ENCODE data around the gene USP9X. TPM values are rescaled to one million over a fixed set of nuclear protein-coding genes. Genes with fewer than 3 reads are reported as not detected.

USP9X gene
- total and polyA plus RNA-seq, 2 experiments from 2014 or later: 62.2 to 329 TPM

GRCh38 chrX:41241962-41242361 is 156.7 kb downstream of the USP9X start:
- peak; percentile 15 for DNase-seq (ENCODE audit: low spot score)
- H3K4me1 ChIP-seq (ENCODE audit: insufficient read depth): no peaks in the 10 kb centered on the region

More at GRCh38 chrX:41241962-41242361, 156.7 kb downstream of the USP9X start:
- no peak overlapping the region for H3K27ac Mint-ChIP-seq
- TF ChIP-seq REST (IDR thresholded peaks at IDR 0.05; ENCODE audit: unreplicated experiment) (no peak), ZNF114 (CRISPR knock-in tag; IDR thresholded peaks at IDR 0.05) (no peak), CREB1 (CRISPR knock-in tag; IDR thresholded peaks at IDR 0.05; ENCODE audit: low read depth) (no peak), ZNF331 (CRISPR knock-in tag; IDR thresholded peaks at IDR 0.05; ENCODE audit: low read depth) (no peak), ZNF462 (CRISPR knock-in tag; IDR thresholded peaks at IDR 0.05) (no peak), STAT1 (IDR thresholded peaks at IDR 0.05; ENCODE audit: unreplicated experiment) (no peak), EZH2phosphoT487 (IDR thresholded peaks at IDR 0.05; ENCODE audit: unreplicated experiment) (no peak), EZH2 (IDR thresholded peaks at IDR 0.05; ENCODE audit: low read depth, unreplicated experiment) (no peak), NANOG (IDR thresholded peaks at IDR 0.05; ENCODE audit: borderline replicate concordance) (no peak), CTCF (conservative IDR thresholded peaks at IDR 0.05; ENCODE audit: low read depth in 2 of 2) (no peak), JUNB (IDR thresholded peaks at IDR 0.05; ENCODE audit: unreplicated experiment) (no peak), ETS1 (IDR thresholded peaks at IDR 0.05) (no peak), POLR2AphosphoS5 (IDR thresholded peaks at IDR 0.05; ENCODE audit: low read depth) (no peak)
- no peaks in the 10 kb centered on the region for H3K27me3 ChIP-seq (ENCODE audit: insufficient read depth)
- H3F3A ChIP-seq (replicated peaks; ENCODE audit: low read depth): no peaks in the 10 kb centered on the region
- H3K9me3 Mint-ChIP-seq: no peaks in the 10 kb centered on the region; the same call in 1 of the 3 replicates
- no peak overlapping the region for H3K4me3 ChIP-seq
- no peak overlapping the region for H3K27ac ChIP-seq (ENCODE audit: low read depth)
- no peaks in the 10 kb centered on the region for H3K36me3 ChIP-seq (ENCODE audit: insufficient read depth)
- no peaks in the 10 kb centered on the region for H3K9me2 ChIP-seq (ENCODE audit: insufficient read depth)
- H3K36me3 Mint-ChIP-seq (ENCODE audit: low read depth): no peaks in the 10 kb centered on the region
- peak; percentile 8 for ATAC-seq
- H3K4me3 Mint-ChIP-seq: no peak overlapping the region
- no peaks in the 10 kb centered on the region for H4K20me1 ChIP-seq (replicated peaks; ENCODE audit: insufficient read depth)
- H3K79me2 ChIP-seq (replicated peaks; ENCODE audit: insufficient read depth): no peaks in the 10 kb centered on the region
- 0 out of 3 replicates have a peak, but pooled peaks cover 2% of the 10 kb centered on the region for H3K4me1 Mint-ChIP-seq
- H3K4me2 ChIP-seq: no peak overlapping the region
- H2AFZ ChIP-seq: no peak overlapping the region
- H3K27me3 Mint-ChIP-seq (ENCODE audit: insufficient read depth, low read depth, poor library complexity): peaks cover 2% of the 10 kb centered on the region
